ENCODE results near the gene MERTK. TPM values are rescaled to one million over a fixed set of nuclear protein-coding genes. Genes with fewer than 3 reads are reported as not detected.
"Not testable (repeated sequence)": the region's sequence is repeated elsewhere in the genome, so short reads cannot be mapped to it uniquely, and the experiment has no call there.

The MERTK gene
- 6.6 TPM for total RNA-seq
- long read RNA-seq, partial matches to known transcripts: 0 of 1 reads
- long read RNA-seq, other reads (novel, unspliced or antisense): 1 of 1 reads

DNA sequence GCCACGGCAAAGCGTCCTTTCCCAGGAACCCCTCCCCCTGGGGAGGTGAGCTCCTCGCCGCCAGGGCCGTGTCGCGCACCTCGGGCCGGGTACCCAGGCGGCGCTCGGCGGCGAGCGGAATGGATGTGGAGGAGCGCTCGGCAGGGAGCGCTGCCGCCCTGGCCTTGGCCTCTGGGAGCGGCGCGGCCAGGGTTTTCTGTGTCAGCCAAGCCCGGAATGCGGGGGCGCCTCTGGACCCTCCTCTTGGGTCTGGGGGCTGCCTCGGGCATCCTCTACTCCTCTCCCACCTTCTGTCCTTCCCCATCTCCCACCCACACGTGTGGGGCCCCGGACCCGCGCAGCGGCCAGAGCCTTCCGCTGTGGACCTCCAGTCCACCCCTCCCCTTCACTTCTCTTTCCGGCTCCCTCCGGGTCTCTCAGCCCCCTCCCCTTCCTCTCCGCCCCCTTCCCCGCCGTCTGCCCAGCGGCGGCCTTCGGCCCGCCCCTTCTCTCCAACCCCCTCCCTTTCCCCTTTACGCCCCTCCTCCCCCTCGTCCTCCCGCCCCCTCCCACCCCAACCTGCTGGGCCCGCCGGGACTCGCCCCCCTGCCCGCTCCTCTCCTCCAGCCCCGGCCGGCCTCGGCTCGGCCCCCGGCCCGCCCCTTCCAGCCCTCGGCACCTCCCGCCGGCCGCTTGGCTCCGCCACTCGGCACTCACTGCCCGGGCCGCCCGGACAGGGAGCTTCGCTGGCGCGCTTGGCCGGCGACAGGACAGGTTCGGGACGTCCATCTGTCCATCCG, at the start of gene MERTK:
Gene MERTK (plus strand): TSS at position 684 of the 779 bp plus-strand sequence. CDS start 129 bp downstream, outside the sequence.
- DNase-seq (ENCODE audit: missing footprints) (peak; percentile 93), ATAC-seq (peak; percentile 94)
- intact Hi-C loops (cut with DNase I): loop anchor here (1.0 to 5.0 kb wide), 3 partner anchors 74 to 684 kb away; partner anchors contain the start of gene CHCHD5

DNA sequence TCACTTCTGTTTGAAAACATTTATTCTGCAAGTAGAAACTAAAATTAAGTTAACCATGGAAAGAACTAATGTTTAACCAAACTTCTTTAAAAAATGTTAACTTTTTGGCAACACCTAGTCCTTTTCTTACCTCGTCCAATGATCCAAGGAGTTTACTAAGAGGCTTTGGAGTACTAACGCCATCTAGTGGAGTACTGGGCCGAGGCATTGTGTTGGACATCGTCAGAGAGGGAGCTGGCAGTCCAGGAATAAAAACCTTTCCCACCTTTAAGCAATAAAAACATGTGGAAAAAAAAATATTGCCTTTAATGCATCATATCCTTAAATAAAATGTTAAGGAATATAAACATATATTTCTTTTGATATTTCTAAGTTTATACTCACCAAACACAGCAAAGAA, 47.8 kb upstream of the MERTK start:
- intact Hi-C loops (cut with DNase I); DNase-seq (ENCODE audit: missing footprints); ATAC-seq: not testable (repeated sequence)

DNA sequence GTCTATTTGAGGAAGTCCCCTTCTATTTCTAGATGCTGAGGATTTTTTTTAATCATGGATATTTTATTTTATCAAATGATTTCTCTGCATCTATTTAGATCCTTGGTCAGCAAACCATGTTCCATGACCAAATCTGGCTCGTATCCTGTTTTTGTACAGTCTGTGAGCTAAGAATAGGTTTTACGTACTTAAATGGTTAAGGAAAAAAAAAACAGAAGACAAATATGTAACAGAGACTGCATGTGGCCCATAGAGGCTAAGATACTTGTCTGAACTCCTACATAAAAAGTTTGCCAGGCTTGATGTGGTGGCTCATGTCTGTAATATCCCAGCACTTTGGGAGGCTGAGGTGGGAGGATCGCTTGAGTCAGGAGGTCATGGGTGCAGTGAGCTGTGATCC, 45.9 kb upstream of the MERTK start:
- intact Hi-C loops (cut with DNase I); ATAC-seq: not testable (repeated sequence)

DNA sequence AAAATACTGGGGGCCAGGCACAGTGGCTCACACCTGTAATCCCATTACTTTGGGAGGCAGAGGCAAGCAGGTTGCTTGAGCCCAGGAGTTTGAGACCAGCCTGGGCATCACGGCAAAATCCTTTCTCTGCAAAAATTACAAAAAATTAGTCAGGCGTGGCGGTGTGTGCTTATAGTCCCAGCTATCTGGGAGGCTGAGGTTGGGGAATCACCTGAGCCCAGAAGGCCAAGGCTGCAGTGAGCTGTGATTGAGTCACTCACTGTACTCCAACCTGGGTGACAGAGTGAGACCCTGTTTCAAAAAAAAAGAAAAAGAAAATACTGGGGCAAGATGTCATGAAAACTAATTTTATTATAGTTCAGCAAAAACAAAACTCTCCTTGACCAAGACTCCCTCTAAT, 38.4 kb upstream of the MERTK start:
- DNase-seq (ENCODE audit: missing footprints); ATAC-seq; intact Hi-C loops (cut with DNase I): not testable (repeated sequence)

More for the DNA sequence above, 45.9 kb upstream of the MERTK start:
- not testable (repeated sequence) for DNase-seq (ENCODE audit: missing footprints)

DNA sequence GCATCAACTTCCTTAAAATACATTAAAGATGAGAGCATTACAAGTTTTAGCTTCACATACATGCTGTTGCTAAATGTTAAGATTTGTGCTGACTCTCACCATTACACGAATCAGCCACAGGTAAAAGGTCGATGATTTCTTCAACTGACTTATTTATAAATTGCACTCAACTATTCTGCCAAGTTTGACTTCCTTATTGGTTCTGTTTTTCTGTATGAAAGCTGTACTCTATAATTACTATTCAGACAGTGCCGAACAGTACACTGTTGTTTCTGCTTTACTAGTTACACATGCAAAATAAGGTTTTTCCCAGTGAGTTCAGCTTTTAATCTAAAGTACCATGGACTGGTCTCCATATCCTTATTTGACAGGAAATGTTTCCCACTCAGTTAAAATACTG, 33.3 kb upstream of the MERTK start:
- ATAC-seq; intact Hi-C loops (cut with DNase I): not testable (repeated sequence)

DNA sequence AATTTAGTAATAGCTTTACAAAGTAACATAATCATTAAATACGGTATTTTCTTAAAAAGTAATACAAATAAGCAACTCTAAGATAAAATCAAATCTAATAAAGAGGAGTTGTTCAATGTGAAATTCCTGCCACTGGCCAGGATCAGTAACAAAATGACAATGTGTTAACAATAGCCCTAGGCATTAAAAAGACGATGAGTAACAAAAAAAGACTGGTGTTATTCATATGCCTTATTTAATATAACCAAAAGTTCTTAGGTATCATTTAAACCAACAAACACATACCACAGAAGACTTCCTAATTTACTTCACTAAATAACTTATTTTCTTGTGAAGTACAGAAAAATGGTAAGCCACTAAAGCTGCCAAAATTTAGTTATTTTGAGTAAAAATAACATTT, 25.6 kb upstream of the MERTK start:
- ATAC-seq; intact Hi-C loops (cut with DNase I); DNase-seq (ENCODE audit: missing footprints): not testable (repeated sequence)

More for the DNA sequence above, 33.3 kb upstream of the MERTK start:
- not testable (repeated sequence) for DNase-seq (ENCODE audit: missing footprints)

DNA sequence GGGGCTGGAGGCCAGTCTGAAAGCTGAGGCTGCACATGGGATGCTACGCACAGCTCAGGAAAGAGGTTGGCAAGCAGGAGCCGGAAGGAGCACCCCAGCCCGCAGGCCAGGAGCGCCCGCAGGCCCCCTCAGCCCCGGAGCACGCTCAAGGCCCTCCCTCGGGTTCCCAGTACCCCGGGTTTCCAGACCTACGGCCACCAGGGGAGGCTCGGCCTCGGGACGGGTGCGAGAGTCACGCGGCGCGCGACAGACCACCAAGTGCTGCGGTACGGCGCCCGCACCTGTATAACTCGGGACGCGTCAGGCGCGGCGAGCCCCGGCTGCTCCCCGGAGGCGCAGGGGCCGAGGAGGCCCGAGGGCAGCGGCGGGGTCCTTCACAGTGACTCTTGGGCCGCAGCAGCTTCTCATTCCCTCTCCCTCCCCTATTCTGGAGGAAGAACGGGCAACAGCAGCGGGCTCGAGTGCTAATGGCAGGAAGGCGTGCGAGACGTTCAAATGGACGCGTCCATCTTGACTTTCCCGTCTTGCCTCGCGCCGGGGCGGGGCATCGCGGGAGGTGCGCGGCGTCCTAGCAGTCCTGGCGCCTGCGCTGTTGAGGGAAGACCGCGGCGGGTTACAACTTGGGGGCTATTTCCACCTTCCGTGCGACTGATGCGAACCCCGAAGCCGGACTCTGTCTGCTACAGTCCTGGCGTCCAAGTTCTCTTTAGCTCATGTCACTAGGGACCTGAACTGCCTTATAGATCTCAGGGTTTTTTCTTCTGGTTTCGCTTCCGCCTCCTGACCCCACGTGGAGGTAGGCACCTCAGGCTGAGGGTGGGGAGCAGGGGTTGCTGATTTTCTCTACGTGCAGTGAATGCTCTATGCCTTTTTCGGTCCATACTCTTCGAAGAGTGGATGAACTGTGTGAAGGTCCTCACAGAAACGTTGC, 14.5 kb upstream of the MERTK start, which contains the start of gene ANAPC1:
Gene ANAPC1 (minus strand): TSS at position 533 of the 931 bp plus-strand sequence. CDS start 3,368 bp downstream, outside the sequence.
- ATAC-seq (peak; percentile 98), DNase-seq (ENCODE audit: missing footprints) (peak; percentile 96)
- intact Hi-C loops (cut with DNase I): loop anchor here (1.0 kb wide), 1 partner anchor 163 kb away; no protein-coding TSS in a partner anchor

DNA sequence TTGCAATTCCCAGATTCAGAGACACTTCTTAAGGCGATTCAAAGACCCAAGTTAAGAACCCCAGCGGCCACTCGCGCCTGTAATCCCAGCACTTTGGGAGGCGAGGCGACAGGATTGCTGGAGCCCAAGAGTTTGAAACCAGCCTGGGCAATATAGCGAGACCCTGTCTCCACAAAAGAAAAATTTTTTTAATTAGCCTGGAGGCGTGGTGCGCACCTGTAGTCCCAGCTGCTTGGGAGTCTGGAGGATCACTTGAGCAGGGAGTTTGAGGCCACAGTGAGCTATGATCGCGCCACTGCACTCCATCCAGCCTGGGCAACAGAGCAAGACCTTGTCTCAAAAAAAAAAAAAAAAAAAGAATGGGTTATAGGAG, 13.8 kb upstream of the MERTK start:
- no peak for DNase-seq (ENCODE audit: missing footprints)
- ATAC-seq: peak; percentile 10
- intact Hi-C loops (cut with DNase I): loop anchor here (1.0 kb wide), 1 partner anchor 163 kb away; no protein-coding TSS in a partner anchor

DNA sequence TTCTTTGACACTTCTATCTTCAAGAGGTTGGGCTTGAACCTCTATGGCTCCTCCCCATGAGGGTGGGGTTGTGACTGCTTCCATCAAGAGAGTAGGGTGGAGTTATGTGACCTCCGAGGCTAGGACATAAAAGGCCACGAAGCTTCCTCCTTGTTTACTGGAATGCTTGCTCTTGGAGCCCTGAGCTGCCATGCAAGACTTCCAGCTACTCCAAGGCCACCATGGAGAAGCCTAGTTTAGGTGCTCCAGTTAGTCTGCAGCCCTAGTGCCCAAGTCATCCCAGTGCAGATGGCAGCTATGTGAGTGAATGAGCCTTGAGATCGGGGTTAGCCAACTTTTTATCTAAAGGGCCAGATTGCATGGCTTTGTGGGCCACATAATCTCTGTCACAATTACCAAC, 2.4 kb upstream of the MERTK start:
- intact Hi-C loops (cut with DNase I): loop anchor here (5.0 kb wide), 2 partner anchors 76 to 686 kb away; partner anchors contain the start of gene CHCHD5
- DNase-seq (ENCODE audit: missing footprints) (no peak), ATAC-seq (no peak)

DNA sequence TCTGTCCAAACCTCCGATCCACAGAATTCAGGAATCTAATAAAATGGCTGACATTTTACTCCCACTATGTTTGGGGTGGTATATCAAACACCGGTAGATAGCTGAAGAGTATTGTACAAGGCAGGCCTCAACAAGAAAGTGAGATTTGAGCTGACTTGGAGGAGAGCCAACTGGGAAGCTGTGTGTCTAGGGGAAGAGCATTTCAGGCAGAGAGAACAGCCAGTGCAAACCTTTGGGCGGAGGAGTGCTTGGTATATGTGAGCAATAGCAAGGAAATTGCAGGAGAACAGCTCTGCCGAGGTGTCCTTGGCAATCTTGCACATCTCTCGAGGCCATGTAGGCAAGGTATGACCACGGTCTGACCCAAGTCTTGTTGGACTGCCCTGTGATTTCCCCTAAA, 1.8 kb upstream of the MERTK start:
- ATAC-seq: no peak
- intact Hi-C loops (cut with DNase I): loop anchor here (5.0 kb wide), 2 partner anchors 76 to 686 kb away; partner anchors contain the start of gene CHCHD5

DNA sequence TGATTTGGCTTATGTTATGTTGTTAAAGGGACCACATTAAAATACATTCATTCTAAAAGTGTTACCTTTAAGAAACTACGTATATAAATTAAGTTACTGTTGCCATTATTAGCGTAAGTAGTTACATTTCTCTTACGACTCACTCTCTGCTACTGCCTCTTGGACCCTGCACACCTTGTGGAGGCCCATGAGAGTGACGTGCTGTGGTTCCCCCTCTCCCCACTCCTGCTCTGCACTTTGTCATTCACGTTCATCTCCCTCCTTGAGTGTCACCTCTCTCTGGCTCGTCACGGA, 830 bp upstream of the MERTK start:
- ATAC-seq (no peak), DNase-seq (ENCODE audit: missing footprints) (no peak)
- intact Hi-C loops (cut with DNase I): loop anchor here (5.0 kb wide), 2 partner anchors 75 to 685 kb away; partner anchors contain the start of gene CHCHD5

More for the DNA sequence above, 1.8 kb upstream of the MERTK start:
- no peak for DNase-seq (ENCODE audit: missing footprints)

DNA sequence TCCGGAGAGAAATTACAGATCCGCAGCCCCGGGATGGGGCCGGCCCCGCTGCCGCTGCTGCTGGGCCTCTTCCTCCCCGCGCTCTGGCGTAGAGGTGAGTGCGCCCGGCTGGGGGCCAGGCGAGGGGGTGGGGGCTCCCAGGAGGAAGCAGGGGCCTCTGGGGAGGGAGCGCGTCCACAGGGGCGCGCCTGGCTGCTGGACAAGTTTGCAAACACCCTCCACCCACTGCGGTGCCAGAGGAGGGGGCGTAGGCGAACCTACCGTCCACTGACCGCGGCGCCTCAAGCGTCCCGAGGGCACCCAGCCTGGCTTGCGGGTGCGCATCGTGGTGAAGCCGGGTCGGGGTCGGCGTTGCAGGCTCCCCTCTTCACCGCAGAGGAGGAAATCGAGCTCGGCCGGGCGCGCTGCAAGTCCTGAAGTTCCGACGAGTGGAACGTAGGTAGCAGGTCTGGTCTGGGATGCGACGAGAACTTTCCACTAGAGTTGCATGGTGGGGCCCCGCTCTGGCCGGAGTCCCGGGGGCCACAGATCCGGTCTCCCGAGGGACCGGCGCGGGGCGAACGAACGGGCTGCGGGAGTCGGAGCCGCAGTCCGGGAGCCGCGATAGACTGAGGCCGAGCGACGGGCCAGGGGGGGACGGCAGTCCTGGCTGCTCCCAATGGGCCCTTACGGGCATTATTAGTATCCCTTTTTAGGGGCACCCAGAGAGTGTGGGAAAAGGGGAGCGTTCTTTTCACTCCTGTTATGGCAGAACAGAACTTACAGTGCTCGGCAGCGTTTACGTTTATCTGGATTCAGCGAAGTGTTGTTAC, 502 bp downstream of the MERTK start:
- intact Hi-C loops (cut with DNase I): loop anchor here (1.0 to 5.0 kb wide), 3 partner anchors 73 to 683 kb away; partner anchors contain the start of gene CHCHD5
- peak; percentile 80 for DNase-seq (ENCODE audit: missing footprints)

DNA sequence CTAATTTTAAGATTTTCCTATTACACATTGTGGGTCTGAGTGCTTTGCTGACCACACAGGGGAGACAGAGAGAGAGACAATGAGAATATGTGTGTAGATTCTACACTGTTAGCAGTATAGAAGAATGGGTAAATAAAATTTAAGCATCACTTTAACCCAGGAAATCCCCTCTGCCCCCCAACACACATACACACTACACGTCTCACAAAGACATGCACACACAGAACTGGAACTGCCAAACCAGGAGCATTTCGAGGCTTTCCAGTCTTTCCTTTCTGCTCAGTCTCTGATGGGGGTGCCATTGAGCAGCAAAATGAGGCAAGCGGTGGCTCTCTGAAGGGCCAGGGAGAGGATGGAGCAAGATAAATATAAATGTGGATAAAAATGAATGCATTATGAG, 2.5 kb downstream of the MERTK start:
- DNase-seq (ENCODE audit: missing footprints): no peak
- no peak for ATAC-seq
- intact Hi-C loops (cut with DNase I): no loop called here

More for the DNA sequence above, 502 bp downstream of the MERTK start:
- ATAC-seq: peak; percentile 12

DNA sequence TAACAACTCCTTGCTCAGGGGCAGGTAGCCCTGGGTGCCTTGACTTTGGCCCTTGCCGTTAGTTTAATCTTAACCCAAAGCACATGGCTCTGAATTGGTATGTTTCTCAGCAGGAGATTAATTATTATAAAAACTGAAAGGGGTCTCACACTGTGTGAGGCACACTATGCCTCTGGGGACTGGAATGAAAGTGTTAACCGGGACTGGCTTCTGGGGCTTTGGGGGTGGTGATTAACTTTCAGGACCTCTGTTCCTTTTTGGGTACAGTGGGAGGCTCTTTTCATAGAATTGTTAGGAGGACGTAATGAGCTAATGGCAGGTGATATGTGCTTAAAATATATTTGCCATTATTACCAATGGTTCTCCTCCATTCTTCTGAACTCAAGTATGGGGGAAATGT, 5.1 kb downstream of the MERTK start:
- no peak for ATAC-seq
- intact Hi-C loops (cut with DNase I): no loop called here

DNA sequence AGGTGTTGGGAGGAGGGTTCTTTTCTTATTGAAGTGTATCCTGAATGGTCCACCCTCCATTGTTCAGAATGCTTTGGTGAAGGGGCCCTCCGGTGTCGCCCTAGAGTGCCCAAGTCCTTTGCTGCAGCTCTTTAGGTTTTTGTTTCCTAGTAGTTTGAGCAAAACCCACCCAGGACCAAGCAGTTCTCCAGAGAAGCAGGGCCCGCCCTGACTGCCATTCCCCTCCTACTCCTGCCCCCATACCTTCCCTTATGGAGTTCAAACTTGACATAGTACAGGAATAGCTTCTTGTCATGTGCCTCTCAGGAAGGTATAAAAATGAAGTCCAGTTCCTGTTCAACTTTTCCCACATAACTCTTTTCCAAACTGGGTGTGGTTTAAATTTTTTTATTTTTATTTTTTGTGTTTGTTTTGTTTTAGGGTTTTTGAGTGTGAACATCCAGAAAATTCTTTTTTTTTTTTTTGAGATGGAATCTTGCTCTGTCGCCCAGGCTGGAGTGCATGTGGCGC, 5.6 kb downstream of the MERTK start:
- no peak for ATAC-seq

More for the DNA sequence above, 5.1 kb downstream of the MERTK start:
- DNase-seq (ENCODE audit: missing footprints): no peak

DNA sequence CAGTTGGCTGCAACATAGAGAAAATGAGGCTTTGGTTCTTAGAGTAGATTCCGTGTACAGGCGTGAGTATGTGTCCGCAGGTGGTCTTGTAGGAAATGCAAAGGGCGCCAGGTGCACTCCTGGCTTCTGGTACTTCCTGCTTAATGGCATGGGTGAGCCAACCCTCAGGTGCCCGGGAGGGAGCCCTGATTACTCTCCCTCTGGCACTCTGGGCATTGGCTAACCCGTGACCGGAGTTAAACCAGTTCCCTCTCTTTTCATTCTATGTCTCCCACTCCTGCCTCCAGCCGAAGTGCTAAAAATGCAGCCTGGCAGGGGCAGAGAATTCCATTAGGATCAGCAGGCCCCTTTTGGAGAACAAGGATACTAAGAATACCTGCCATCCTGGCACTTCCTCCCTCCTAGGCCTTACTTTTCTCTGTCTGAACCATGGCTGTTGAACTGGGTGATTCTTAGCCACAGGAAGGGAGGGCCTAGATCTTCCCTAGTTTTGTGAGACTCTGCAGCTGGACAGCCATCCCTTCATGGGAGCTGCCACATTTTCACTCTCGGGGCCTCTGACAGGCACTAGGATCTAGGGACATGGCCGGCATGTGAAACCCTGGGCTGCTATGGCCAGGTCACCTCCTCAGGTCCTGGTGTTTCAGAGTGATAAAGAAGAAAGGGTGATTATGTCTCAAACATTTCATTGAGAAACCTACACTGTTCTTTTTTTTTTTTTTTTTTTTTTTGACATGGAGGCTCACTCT, 6.5 kb downstream of the MERTK start:
- intact Hi-C loops (cut with DNase I): no loop called here
- ATAC-seq (peak; percentile 57), DNase-seq (ENCODE audit: missing footprints) (no peak)

More for the DNA sequence above, 5.6 kb downstream of the MERTK start:
- no peak for DNase-seq (ENCODE audit: missing footprints)
- intact Hi-C loops (cut with DNase I): no loop called here

DNA sequence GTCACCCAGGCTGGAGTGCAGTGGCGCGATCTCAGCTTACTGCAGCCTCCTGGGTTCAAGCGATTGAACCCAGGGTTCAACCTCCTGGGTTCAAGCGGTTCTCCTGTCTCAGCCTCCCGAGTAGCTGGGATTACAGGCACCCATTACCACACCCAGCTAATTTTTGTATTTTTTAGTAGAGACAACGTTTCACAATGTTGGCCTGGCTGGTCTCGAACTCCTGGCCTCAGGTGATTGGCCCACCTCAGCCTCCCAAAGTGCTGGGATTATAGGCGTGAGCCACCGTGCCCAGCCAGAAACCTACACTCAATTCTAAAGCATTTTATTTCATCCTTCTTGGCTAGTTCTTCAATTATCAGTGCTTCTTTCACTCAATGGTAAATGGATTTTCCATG, 7.1 kb downstream of the MERTK start:
- ATAC-seq; intact Hi-C loops (cut with DNase I); DNase-seq (ENCODE audit: missing footprints): not testable (repeated sequence)
